ENCODE measurements around the gene PYY.

The PYY gene

GRCh38 chr17:43917348-43918025, 36.3 kb downstream of the PYY start:
- Histone ChIP-seq H3K4me1 (ENCODE audit: control insufficient read depth, insufficient read depth, low read length) (no peaks in the 10 kb centered on the region), H3K9ac (ENCODE audit: low read length) (no peak overlapping the region), H3K27me3 (ENCODE audit: control insufficient read depth, insufficient read depth, low read length) (peaks cover under 1% of the 10 kb centered on the region), H3K36me3 (ENCODE audit: control insufficient read depth, insufficient read depth, low read length) (no peaks in the 10 kb centered on the region), H3K4me3 (ENCODE audit: low read length) (peak overlapping the region; percentile 42), H3K27ac (ENCODE audit: low read depth, low read length) (no peak overlapping the region)

- Histone ChIP-seq H3K27ac (ENCODE audit: low read depth, low read length) (no peak overlapping the region), H3K4me1 (ENCODE audit: control insufficient read depth, insufficient read depth, low read length) (no peaks in the 10 kb centered on the region), H3K36me3 (ENCODE audit: control insufficient read depth, insufficient read depth, low read length) (no peaks in the 10 kb centered on the region), H3K9ac (ENCODE audit: low read length) (no peak overlapping the region), H3K27me3 (ENCODE audit: control insufficient read depth, insufficient read depth, low read length) (no peaks in the 10 kb centered on the region), H3K4me3 (ENCODE audit: low read length) (no peak overlapping the region)
These were observed 36.8 kb downstream of the PYY start for GRCh38 chr17:43917016-43917347.

- Histone ChIP-seq H3K27me3 (ENCODE audit: control insufficient read depth, insufficient read depth, low read length) (no peaks in the 10 kb centered on the region), H3K9ac (ENCODE audit: low read length) (no peak overlapping the region), H3K27ac (ENCODE audit: low read depth, low read length) (no peak overlapping the region), H3K4me1 (ENCODE audit: control insufficient read depth, insufficient read depth, low read length) (no peaks in the 10 kb centered on the region), H3K4me3 (ENCODE audit: low read length) (no peak overlapping the region), H3K36me3 (ENCODE audit: control insufficient read depth, insufficient read depth, low read length) (no peaks in the 10 kb centered on the region)
These were observed 37.4 kb downstream of the PYY start for GRCh38 chr17:43916385-43916784.

GRCh38 chr17:43915559-43915958, 38.2 kb downstream of the PYY start:
- no peak overlapping the region for H3K27ac ChIP-seq (ENCODE audit: low read depth, low read length)
- no peak overlapping the region for H3K9ac ChIP-seq (ENCODE audit: low read length)
- H3K36me3 ChIP-seq (ENCODE audit: control insufficient read depth, insufficient read depth, low read length): no peaks in the 10 kb centered on the region
- no peaks in the 10 kb centered on the region for H3K27me3 ChIP-seq (ENCODE audit: control insufficient read depth, insufficient read depth, low read length)
- no peaks in the 10 kb centered on the region for H3K4me1 ChIP-seq (ENCODE audit: control insufficient read depth, insufficient read depth, low read length)
- no peak overlapping the region for H3K4me3 ChIP-seq (ENCODE audit: low read length)

- Histone ChIP-seq H3K27ac (ENCODE audit: low read depth, low read length) (no peak overlapping the region), H3K4me3 (ENCODE audit: low read length) (no peak overlapping the region), H3K4me1 (ENCODE audit: control insufficient read depth, insufficient read depth, low read length) (no peaks in the 10 kb centered on the region), H3K27me3 (ENCODE audit: control insufficient read depth, insufficient read depth, low read length) (peaks cover 2% of the 10 kb centered on the region), H3K36me3 (ENCODE audit: control insufficient read depth, insufficient read depth, low read length) (no peaks in the 10 kb centered on the region), H3K9ac (ENCODE audit: low read length) (no peak overlapping the region)
These were observed 39.3 kb downstream of the PYY start for GRCh38 chr17:43914451-43914850.

GRCh38 chr17:43913584-43913983, 40.2 kb downstream of the PYY start:
- H3K9ac ChIP-seq (ENCODE audit: low read length): no peak overlapping the region
- H3K27me3 ChIP-seq (ENCODE audit: control insufficient read depth, insufficient read depth, low read length): peaks cover 2% of the 10 kb centered on the region
- no peak overlapping the region for H3K27ac ChIP-seq (ENCODE audit: low read depth, low read length)
- no peaks in the 10 kb centered on the region for H3K36me3 ChIP-seq (ENCODE audit: control insufficient read depth, insufficient read depth, low read length)
- no peaks in the 10 kb centered on the region for H3K4me1 ChIP-seq (ENCODE audit: control insufficient read depth, insufficient read depth, low read length)
- no peak overlapping the region for H3K4me3 ChIP-seq (ENCODE audit: low read length)

GRCh38 chr17:43912635-43913304, 41.0 kb downstream of the PYY start:
- no peaks in the 10 kb centered on the region for H3K36me3 ChIP-seq (ENCODE audit: control insufficient read depth, insufficient read depth, low read length)
- no peak overlapping the region for H3K4me3 ChIP-seq (ENCODE audit: low read length)
- no peak overlapping the region for H3K27ac ChIP-seq (ENCODE audit: low read depth, low read length)
- no peak overlapping the region for H3K9ac ChIP-seq (ENCODE audit: low read length)
- no peaks in the 10 kb centered on the region for H3K4me1 ChIP-seq (ENCODE audit: control insufficient read depth, insufficient read depth, low read length)
- peaks cover 2% of the 10 kb centered on the region for H3K27me3 ChIP-seq (ENCODE audit: control insufficient read depth, insufficient read depth, low read length)

- Histone ChIP-seq H3K27ac (ENCODE audit: low read depth, low read length) (no peak overlapping the region), H3K4me3 (ENCODE audit: low read length) (no peak overlapping the region), H3K27me3 (ENCODE audit: control insufficient read depth, insufficient read depth, low read length) (peaks cover 4% of the 10 kb centered on the region), H3K36me3 (ENCODE audit: control insufficient read depth, insufficient read depth, low read length) (no peaks in the 10 kb centered on the region), H3K9ac (ENCODE audit: low read length) (no peak overlapping the region), H3K4me1 (ENCODE audit: control insufficient read depth, insufficient read depth, low read length) (no peaks in the 10 kb centered on the region)
These were observed 41.8 kb downstream of the PYY start for GRCh38 chr17:43911904-43912303.

GRCh38 chr17:43909537-43910231, 44.1 kb downstream of the PYY start:
- peaks cover 5% of the 10 kb centered on the region for H3K4me1 ChIP-seq (ENCODE audit: control insufficient read depth, insufficient read depth, low read length)
- H3K27me3 ChIP-seq (ENCODE audit: control insufficient read depth, insufficient read depth, low read length): peaks cover 8% of the 10 kb centered on the region
- no peak overlapping the region for H3K9ac ChIP-seq (ENCODE audit: low read length)
- no peak overlapping the region for H3K4me3 ChIP-seq (ENCODE audit: low read length)
- H3K27ac ChIP-seq (ENCODE audit: low read depth, low read length): no peak overlapping the region
- H3K36me3 ChIP-seq (ENCODE audit: control insufficient read depth, insufficient read depth, low read length): no peaks in the 10 kb centered on the region

- peak overlapping the region; percentile 71 for H3K4me3 ChIP-seq (ENCODE audit: low read length)
- peaks cover 5% of the 10 kb centered on the region for H3K4me1 ChIP-seq (ENCODE audit: control insufficient read depth, insufficient read depth, low read length)
- no peak overlapping the region for H3K9ac ChIP-seq (ENCODE audit: low read length)
- H3K27ac ChIP-seq (ENCODE audit: low read depth, low read length): peak overlapping the region; percentile 97
- peaks cover 8% of the 10 kb centered on the region for H3K27me3 ChIP-seq (ENCODE audit: control insufficient read depth, insufficient read depth, low read length)
- no peaks in the 10 kb centered on the region for H3K36me3 ChIP-seq (ENCODE audit: control insufficient read depth, insufficient read depth, low read length)
These were observed 45.6 kb downstream of the PYY start for GRCh38 chr17:43907998-43908721.

GRCh38 chr17:43907425-43907981, 46.2 kb downstream of the PYY start, which contains the start of gene MPP2:
MPP2 (minus strand) TSS chr17:43907536; CDS start chr17:43904460, 3,076 bp downstream.
- Histone ChIP-seq H3K27ac (ENCODE audit: low read depth, low read length) (peak within 1 kb of the TSS; percentile 97), H3K4me1 (ENCODE audit: control insufficient read depth, insufficient read depth, low read length) (peaks cover 5% of the 10 kb centered on the region), H3K9ac (ENCODE audit: low read length) (peak within 1 kb of the TSS; percentile 57), H3K4me3 (ENCODE audit: low read length) (peak within 1 kb of the TSS; percentile 71), H3K27me3 (ENCODE audit: control insufficient read depth, insufficient read depth, low read length) (peaks cover 8% of the 10 kb centered on the region), H3K36me3 (ENCODE audit: control insufficient read depth, insufficient read depth, low read length) (no peaks in the 10 kb centered on the region)

GRCh38 chr17:43906951-43907424, 46.8 kb downstream of the PYY start:
- peaks cover 5% of the 10 kb centered on the region for H3K4me1 ChIP-seq (ENCODE audit: control insufficient read depth, insufficient read depth, low read length)
- H3K9ac ChIP-seq (ENCODE audit: low read length): peak overlapping the region; percentile 57
- H3K36me3 ChIP-seq (ENCODE audit: control insufficient read depth, insufficient read depth, low read length): no peaks in the 10 kb centered on the region
- peak overlapping the region; percentile 97 for H3K27ac ChIP-seq (ENCODE audit: low read depth, low read length)
- H3K4me3 ChIP-seq (ENCODE audit: low read length): peak overlapping the region; percentile 71
- H3K27me3 ChIP-seq (ENCODE audit: control insufficient read depth, insufficient read depth, low read length): peaks cover 8% of the 10 kb centered on the region
